SU-DHL-6 (cell line): ENCODE results near the gene RPH3AL.

Experiments
- EZH2phosphoT487 ChIP-seq: fragments of 200-600 bp; sonication (generic), shearing (Covaris generic); conservative IDR thresholded peaks from 2 replicates; pipeline ENCODE4 v1.6.1; 2018; ENCODE audit warnings: mild to moderate bottlenecking, antibody characterized with exemption, low read length, moderate library complexity, mixed read lengths
- TF ChIP-seq, protein P1 (sequence below): fragments of 200-600 bp; sonication (generic); IDR thresholded peaks from one replicate; pipeline ENCODE4 v1.5.1; 2017; ENCODE audit warnings: antibody characterized with exemption, mild to moderate bottlenecking, low read length, moderate library complexity; ENCODE audit not compliant: insufficient read depth, poor library complexity, severe bottlenecking

DNA sequence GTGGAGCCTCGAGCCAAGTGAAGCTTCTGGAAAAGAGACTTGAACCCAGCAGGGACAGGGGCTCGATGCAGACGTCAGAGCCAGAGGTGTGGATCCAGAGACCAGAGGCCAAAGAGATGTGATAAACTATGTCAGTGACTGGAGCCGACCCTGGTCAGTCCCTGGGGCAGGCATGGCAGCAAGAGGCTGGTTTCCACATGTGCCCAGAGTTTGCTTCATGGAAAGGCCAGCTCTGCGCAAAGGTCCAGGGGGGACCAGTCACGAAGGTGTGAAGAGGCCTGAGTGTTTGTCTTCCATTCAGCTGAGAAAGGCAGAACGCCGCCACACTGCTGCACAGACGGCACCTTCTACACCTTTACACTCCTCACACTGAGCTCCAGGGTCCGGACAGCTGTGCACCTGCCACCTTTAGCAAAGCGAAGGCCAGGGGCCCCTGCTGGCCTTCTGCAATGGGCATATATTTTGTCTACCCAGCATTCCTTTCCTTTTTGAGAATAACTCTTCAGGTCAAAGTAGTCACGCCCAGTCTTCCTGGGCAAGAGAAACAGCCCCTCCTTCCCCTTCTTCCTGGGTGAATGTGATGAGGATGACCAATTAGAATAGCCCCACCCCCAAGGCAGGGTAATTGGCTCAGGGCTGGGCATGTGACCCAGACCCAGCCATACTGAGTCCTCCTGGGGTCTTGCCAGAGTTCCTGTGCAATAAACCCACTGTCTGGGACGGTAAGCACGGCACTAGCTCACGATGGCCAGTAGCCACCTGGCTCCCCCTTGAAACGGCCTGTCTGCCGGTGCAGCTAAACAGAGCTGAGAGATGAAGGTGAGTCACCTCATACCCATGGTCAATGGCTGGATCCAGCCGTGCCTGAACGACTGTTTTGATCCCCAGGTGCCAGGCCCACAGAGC, 2.3 kb upstream of the RPH3AL start:
- TF ChIP-seq, protein P1, sequence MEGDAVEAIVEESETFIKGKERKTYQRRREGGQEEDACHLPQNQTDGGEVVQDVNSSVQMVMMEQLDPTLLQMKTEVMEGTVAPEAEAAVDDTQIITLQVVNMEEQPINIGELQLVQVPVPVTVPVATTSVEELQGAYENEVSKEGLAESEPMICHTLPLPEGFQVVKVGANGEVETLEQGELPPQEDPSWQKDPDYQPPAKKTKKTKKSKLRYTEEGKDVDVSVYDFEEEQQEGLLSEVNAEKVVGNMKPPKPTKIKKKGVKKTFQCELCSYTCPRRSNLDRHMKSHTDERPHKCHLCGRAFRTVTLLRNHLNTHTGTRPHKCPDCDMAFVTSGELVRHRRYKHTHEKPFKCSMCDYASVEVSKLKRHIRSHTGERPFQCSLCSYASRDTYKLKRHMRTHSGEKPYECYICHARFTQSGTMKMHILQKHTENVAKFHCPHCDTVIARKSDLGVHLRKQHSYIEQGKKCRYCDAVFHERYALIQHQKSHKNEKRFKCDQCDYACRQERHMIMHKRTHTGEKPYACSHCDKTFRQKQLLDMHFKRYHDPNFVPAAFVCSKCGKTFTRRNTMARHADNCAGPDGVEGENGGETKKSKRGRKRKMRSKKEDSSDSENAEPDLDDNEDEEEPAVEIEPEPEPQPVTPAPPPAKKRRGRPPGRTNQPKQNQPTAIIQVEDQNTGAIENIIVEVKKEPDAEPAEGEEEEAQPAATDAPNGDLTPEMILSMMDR: no peak
- TF ChIP-seq EZH2phosphoT487: no peak
